ENCODE data around the gene SLC35F2.

SLC35F2 gene

GRCh38 chr11:107787733-107788132 is 70.9 kb downstream of the SLC35F2 start:
- ChIA-PET POLR2A (no interaction called here), CTCF (interaction anchor here (0.7 to 3.4 kb wide), 2 partner anchors 12 to 16 kb away, joined by 3 to 11 read pairs; no protein-coding TSS in a partner anchor)
- no peak overlapping the region for H3K4me3 ChIP-seq (ENCODE audit: low read depth, low read length)
- DNase-seq (ENCODE audit: low read depth, low spot score): no peak
- no peak for TF ChIP-seq CTCF (IDR thresholded peaks at IDR 0.05; ENCODE audit: insufficient read depth, low read length, missing control alignments)

GRCh38 chr11:107785401-107785800 is 73.2 kb downstream of the SLC35F2 start:
- DNase-seq (ENCODE audit: low read depth, low spot score): no peak
- ChIA-PET POLR2A (no interaction called here), CTCF (interaction anchor here (1.1 kb wide), 1 partner anchor 14 kb away, joined by 4 read pairs; no protein-coding TSS in a partner anchor)
- no peak overlapping the region for H3K4me3 ChIP-seq (ENCODE audit: low read depth, low read length)
- no peak for TF ChIP-seq CTCF (IDR thresholded peaks at IDR 0.05; ENCODE audit: insufficient read depth, low read length, missing control alignments)

- POLR2A ChIA-PET: no interaction called here
- CTCF ChIA-PET: interaction anchor here (1.1 to 3.0 kb wide), 3 partner anchors 9 to 234 kb away, joined by 3 to 20 read pairs (median 4); no protein-coding TSS in a partner anchor
Observed at GRCh38 chr11:107783121-107783520, 75.5 kb downstream of the SLC35F2 start.

GRCh38 chr11:107780775-107781174 is 77.8 kb downstream of the SLC35F2 start:
- ChIA-PET POLR2A (no interaction called here), CTCF (interaction anchor here (1.0 to 3.4 kb wide), 2 partner anchors 10 to 110 kb away, joined by 3 to 15 read pairs; no protein-coding TSS in a partner anchor)
- DNase-seq (ENCODE audit: low read depth, low spot score): no peak
- TF ChIP-seq CTCF (IDR thresholded peaks at IDR 0.05; ENCODE audit: insufficient read depth, low read length, missing control alignments): no peak
- no peak overlapping the region for H3K4me3 ChIP-seq (ENCODE audit: low read depth, low read length)

More at GRCh38 chr11:107783121-107783520, 75.5 kb downstream of the SLC35F2 start:
- H3K4me3 ChIP-seq (ENCODE audit: low read depth, low read length): no peak overlapping the region
- no peak for DNase-seq (ENCODE audit: low read depth, low spot score)
- no peak for TF ChIP-seq CTCF (IDR thresholded peaks at IDR 0.05; ENCODE audit: insufficient read depth, low read length, missing control alignments)

- CTCF ChIA-PET: interaction anchor here (1.0 to 3.4 kb wide), 2 partner anchors 9 to 110 kb away, joined by 3 to 15 read pairs; no protein-coding TSS in a partner anchor
- DNase-seq (ENCODE audit: low read depth, low spot score): no peak
- no peak overlapping the region for H3K4me3 ChIP-seq (ENCODE audit: low read depth, low read length)
- POLR2A ChIA-PET: no interaction called here
- no peak for TF ChIP-seq CTCF (IDR thresholded peaks at IDR 0.05; ENCODE audit: insufficient read depth, low read length, missing control alignments)
Observed at GRCh38 chr11:107780136-107780535, 78.5 kb downstream of the SLC35F2 start.

GRCh38 chr11:107778839-107779517 is 79.6 kb downstream of the SLC35F2 start:
- no peak for TF ChIP-seq CTCF (IDR thresholded peaks at IDR 0.05; ENCODE audit: insufficient read depth, low read length, missing control alignments)
- H3K4me3 ChIP-seq (ENCODE audit: low read depth, low read length): no peak overlapping the region
- no peak for DNase-seq (ENCODE audit: low read depth, low spot score)
- ChIA-PET POLR2A (no interaction called here), CTCF (interaction anchor here (1.0 to 3.4 kb wide), 5 partner anchors 8 to 230 kb away, joined by 4 to 15 read pairs (median 4); partner anchors contain the start of gene ALKBH8)
